ENCODE measurements around the gene FAM53A.
"Not testable (repeated sequence)": the region's sequence is repeated elsewhere in the genome, so short reads cannot be mapped to it uniquely, and the experiment has no call there.

The FAM53A gene

DNA sequence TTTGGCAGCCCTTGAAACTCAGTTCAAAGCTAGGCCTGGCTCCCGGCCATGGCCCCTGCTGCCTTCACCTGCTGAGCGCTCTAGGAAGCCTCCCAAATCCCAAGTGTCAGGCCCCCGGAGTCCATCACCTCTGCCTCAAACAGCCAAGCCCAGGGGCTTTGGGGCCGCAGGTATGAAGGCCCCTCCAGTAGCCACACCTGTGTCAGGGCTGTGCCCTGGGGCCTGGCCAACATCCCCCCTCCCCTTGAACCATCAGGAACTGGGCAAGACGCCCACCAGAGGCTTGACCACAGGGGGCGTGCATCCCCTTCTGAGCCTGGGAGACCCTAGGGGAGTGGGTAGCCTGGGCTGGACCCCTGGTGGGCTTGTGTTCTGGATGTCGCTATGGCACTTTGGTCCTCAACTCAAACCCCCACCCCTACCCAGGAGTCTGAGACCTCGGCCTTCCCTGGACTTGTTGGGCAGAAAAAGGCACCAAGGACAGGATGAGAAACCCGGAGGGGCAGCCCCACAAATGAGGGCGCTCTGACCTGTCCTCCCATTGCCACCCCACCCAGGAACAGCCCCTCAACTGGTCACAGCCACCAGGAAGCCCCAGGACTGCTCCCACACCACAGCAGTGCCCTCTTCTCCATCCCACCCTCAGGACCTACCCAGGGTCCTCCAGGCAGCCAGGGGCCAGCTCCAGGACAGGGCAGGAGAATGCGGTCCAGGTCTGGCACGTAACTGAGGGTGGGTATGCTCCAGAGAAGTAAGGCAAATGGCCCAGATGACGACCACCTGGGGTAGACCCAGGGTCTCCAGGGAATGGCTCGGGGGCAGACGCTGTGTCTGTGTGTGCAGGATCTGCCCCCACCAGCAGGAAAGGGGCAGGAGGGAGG lies 32.2 kb upstream of the FAM53A start:
- no peak for DNase-seq

DNA sequence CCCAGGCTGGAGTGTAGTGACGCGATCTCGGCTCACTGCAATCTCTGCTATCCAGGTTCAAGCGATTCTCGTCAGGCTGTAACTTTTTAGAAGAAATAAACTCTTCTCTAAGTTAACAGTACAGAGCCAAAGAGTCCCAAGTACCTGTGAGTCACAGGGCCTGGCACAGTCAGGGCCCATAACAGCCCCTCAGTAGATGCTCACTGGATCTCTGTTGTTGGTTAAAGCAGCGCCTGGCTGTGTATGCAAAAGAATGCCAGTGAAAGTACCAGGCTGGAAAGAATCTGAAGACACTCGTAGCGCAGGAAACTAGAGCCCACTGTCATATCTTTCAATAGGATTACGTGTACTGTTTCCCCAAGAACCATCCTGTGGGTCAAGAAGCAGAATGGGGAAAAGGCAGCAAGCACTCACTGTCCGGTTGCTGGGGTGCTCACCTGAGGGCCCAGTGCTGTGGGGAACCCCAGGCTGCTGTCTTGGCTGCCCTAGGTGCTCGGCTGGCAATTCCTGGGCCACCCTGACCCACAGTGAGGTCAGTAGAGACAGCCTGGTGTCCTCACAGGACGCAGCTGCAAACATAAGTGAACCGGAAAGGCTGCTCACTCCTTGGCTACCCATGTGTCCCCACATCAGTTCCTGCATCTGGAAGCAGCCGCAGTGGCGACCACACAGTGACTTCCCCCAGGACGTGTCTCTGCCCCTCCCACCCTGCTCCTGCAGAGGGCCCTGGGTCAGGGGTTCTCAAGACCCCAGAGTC lies 31.1 kb upstream of the FAM53A start:
- no peak for DNase-seq

DNA sequence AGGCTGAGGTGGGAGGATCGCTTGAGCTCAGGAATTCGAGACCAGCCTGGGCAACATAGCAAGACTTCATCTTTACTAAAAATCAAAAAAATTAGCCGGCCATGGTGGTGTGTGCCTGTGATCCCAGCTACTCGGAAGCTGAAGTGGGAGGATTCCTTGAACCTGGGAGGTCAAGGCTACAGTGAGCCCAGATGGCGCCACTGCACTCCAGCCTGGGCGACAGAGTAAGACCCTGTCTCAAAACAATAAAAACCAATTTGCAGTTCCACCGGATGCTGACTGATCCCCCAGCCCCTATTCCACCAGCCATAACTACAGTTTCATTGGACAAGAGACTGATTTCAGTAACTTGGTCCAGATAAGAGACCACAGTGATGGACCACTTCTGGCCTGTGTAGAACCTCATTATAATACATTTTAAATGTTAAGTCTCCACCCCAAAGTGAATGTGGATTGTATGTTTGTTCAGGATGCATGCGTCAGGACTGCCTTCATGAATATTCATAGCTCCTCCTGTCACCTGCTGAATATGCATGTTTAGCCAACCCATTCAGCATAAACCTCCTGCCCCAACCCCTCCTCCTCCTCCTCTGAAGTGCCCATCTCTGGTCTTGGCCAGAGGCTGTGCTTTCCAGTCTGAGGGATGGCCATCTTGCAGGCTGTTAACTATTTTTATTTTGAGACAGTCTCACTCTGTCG lies 30.3 kb upstream of the FAM53A start:
- no peak for DNase-seq

DNA sequence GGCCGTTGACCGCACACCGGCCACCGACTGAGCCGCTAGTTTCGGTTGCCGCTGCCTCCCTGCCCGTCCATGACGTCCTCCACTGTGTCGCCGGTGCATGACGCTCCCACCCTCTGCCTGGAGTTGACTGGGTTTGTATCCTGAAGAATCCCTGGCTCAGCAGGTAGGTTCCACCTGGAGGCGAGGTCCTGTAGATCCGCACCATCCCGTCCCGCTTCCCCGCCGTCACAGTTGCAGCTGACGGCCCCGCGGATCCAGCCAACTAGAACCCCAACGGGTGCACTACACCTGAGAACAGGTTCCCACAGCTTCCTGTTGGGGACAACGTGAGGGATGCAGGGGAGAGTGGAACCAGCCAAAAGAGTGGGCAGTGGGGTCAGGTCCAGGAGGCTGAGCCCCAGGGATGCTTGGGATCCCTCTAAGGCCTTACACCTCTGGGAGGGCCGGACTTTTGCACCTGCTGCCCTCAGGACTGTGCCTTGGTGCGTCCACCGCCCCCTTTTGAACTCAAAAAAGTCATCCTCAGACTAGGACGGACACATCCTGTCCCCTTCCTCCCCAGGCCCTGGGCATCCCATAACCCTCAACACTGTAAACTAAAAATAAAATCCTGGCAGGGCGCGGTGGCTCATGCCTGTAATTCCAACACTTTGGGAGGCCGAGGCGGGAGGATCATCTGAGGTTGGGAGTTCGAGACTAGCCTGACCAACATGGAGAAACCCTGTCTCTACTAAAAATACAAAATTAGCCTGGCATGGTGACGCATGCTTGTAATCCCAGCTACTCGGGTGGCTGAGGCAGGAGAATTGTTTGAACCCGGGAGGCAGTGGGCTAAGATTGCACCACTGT lies 29.1 kb upstream of the FAM53A start:
- no peak for DNase-seq

DNA sequence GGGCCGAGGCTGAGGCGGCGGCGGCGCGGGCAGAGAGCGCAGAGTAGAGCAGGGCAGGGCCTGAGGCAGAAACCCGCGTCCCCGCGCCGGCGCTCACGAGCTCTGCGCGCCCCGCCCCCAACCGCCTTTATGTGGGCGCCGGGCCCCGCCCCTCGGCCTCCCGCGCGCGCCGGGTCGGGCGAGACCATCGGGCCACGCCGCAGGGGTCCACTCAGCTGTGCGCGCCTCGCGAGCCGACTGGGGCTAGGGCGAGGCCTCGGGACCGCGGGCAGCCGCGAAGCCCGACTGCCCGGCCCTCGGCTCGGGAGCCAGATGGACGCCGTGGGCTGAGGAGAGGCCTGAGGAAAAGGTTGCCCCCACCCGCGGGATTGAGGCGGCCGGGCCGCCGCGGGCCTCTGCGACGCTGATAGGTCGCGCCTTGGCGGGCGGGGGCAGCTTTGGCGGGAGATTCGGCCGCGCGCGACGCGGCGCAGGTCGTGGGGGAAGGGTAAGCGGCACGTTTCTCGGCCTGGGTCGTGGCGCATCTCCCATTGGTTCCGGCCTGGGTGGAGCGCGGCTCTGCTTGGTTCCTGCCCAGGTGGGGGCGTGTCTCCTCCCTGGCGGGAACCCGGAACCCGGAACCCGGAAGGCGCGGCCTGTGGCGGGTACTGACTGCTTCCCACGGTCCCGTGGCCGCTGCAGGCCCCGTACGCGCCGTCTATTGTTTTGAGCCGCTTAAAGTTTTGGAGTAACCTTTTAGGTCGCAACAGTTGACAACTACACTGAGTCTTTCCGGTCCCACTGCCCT lies 28.3 kb upstream of the FAM53A start, which contains the start of gene SLBP:
TSS of gene SLBP (minus strand) at position 104 of the 787 bp plus-strand sequence. CDS start 131 bp downstream, outside the sequence.
- peak; percentile 81 for DNase-seq

DNA sequence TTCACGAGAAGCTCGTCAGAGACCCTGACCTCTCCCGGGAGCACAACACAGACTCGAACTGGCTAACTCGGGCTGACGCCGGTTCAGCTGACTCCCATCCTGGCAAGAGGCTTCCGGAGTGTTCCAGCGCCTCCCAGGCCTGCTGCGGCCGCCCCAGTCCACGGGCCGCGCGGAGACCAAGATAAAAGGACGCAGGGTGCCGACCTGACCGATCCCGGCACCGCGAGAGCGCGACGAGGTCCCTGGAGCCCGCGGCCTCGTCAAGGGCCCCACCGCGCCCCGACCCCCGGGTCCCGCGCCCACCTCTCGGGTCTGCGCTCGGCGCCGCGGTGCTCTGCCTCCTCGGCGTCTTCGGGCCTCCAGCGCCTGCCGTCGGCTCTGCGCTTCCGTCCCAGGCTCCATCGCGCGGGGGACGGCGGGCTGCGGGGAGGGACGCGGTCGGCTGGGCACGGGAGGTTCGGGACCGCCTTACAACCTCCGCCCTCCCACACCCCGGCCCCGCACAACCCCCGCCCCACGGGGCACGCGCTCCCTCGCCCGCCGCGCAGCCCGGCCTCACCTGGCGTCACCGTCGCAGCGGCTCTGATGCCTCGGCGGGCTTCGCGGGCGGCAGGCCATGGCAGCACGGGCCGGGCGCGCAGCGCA lies 27.6 kb upstream of the FAM53A start:
- peak; percentile 54 for DNase-seq

DNA sequence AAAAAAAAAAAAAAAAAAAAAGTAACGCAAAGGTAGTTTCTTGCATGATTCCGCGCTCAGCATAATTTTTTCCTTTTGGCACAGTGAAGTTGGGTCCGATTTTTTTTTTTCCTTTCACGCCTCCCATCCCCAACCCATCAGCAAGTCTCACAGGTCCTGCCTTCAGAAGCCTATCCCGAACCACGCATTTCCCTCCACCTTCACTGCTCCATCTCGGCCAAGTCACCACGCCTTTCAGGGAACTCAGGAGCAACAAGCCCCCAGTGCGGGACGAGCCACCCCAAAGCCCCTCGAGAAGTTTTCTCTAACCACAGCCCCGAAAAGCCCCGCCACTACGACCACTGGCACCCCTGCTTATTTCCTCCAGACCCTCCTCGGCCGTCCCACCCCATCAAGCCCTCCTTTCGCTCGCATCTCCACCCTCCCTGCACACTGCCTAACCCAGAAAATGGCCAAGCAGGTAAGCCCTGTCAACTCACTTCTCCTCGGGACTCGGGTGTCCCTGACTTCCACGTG lies 27.0 kb upstream of the FAM53A start:
- no peak for DNase-seq

DNA sequence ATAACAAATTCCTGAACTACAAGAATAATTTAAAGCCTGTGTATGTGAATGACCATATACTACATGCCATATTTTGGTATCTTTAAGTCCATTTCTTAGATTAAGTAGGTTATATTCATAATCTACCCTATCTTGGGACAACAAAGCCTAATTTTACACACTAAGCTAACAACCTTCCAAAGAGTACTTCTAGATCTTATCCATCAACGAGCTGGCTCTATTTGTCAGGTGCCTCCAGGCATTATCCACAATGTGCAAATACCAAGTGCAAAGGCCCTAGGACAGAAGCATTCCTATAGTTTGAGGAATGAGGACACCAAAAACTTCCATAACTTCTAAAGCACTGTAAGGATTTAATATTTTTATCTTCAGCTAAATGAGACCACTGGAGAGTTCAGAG lies 24.5 kb upstream of the FAM53A start:
- DNase-seq: no peak

DNA sequence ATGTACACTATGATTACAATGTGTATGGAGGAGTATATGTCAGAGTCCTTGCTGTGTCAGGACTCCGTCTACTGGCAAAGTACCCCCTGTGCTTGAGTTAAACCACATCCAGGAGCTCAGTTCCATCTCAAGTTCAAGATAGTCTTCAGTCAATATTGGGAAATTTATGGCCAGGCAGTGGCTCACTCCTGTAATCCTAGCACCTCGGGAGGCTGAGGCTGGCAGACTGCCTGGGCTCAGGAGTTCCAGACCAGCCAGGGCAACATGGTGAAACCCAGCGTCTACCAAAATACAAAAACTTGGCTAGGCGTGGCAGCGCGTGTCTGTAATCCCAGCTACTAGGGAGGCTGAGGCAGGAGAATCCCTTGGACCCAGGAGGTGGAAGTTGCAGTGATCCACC lies 22.2 kb upstream of the FAM53A start:
- DNase-seq: no peak

DNA sequence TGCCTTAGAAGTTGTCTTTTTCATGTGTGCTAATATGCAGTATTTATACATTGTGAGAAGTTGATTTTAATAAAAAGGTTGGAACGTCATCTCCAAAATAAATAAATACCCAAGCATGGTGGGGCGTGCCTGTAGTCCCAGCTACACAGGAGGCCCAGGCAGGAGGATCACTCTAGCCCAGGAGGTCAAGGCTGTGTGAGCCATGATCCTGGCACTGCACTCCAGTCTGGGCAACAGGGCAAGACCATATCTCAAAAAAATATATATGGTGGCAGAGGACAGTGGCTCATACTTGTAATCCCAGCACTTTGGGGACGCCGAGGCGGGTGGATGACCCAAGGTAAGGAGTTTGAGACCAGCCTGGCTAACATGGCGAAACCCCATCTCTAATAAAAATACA lies 21.6 kb upstream of the FAM53A start:
- DNase-seq: no peak

DNA sequence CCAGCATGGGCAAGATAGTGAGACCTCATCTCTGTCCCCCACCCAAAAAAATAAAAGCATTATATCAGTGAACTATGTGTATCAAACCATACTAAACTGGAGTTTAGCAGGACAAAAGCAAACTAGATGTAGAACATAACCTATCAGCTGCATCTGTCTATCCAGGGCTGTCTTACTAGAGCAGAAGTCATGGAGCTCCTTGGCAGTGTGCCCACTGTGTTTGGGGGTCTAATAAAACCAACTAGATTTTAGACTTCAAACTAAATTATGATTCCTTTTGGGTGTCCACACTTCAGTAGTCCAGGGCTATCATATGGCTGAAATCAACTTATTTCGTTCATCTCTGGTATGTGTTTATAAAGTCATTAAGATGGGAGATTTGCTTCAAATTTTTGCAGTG lies 19.8 kb upstream of the FAM53A start:
- no peak for DNase-seq

DNA sequence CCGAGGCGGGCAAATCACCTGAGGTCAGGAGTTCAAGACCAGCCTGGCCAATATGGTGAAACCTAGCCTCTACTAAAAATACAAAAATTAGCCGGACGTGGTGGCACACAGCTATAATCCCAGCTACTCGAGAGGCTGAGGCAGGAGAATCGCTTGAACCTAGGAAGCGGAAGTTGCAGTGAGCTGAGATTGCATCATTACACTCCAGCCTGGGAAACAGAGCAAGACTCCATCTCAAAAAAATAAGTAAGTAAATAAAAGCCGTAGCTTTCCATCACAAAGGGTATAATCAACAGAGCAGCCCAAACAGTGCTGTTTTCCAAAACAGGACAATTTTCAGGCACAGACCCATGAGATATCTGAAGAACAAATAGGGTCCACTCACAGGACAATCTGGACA lies 17.6 kb upstream of the FAM53A start:
- not testable (repeated sequence) for DNase-seq

DNA sequence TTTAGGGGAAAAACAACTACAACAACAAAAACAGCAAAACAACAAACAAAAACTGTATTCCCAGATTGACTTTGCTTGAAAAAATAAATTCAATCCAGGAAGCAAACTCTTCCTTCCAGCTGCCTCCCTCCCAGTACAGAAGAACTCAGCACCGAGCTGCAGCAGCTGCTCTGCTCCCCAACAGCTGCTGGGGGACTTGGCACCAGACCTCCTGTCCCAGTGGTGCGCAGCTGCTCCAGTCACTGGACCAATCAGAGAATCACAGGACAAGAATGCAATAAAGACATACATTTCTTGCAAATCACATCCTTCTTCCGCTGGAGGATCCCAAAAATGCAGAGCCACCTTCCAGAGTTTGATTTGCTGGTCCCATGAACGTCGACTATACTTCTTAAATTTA lies 11.8 kb upstream of the FAM53A start:
- peak; percentile 8 for DNase-seq

DNA sequence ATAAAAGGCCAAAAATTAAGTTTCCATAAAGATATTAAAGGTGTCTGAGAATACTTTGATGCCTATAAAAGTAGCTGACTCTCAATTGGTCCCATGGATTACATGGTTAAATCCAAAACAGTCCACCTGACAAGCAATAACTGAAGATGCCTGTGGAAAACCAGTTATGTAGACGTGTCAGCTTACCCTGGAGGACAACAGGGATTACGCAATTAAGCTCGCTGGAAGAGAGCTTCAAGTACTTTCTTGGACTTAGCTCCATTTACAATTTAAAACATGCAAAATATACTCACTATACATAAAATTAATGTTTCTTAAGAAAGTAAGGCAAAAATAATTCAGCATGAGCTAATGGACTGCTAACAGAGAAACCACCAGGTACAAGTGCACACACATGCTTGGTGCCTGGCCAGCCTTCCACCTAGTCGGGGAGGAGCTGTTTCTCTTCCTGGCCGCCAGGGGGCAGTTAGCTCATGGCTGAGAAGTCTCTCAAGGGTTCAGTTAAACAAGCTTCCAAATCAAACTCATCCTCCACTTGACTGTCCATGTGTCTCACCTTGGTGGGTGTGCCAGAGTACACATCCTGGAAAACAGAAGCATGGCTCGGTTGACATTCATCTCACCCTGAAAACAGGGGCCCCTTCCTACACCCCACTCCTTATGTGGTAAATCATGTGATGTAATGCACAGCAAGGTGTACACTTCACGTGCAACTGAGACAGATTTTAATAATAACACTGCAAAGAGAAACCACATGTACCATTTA lies 9.2 kb upstream of the FAM53A start:
- peak; percentile 57 for DNase-seq

DNA sequence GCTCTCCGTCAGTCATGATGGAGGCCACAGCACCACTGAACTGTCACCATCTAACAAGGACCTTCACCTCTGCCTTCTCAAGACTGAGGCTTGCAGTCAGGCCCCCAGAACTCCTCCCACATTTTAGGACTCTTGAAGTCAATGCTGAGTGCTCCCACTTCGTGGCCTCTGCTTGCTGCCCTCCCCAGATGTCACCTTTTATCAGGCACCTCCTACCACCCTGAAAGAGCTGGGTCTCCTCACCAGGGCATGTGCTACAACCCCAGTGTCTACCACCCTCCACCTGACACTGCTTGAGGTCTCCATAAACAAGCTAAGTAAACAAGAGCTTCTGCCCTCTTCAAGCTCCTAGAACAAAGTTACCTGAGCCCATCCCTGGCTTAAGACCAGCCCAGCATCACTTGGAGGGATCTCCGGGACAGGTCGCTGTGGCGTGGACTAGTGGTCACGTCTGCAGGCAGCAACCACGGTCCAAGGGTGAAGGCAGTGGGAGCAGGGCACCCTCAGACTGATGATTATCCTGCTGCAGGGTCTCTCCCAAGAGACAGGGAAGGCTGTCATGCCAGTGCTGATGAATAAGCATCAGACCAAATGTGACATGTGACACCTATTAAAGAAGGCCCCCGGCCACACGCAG lies 7.7 kb upstream of the FAM53A start:
- no peak for DNase-seq

DNA sequence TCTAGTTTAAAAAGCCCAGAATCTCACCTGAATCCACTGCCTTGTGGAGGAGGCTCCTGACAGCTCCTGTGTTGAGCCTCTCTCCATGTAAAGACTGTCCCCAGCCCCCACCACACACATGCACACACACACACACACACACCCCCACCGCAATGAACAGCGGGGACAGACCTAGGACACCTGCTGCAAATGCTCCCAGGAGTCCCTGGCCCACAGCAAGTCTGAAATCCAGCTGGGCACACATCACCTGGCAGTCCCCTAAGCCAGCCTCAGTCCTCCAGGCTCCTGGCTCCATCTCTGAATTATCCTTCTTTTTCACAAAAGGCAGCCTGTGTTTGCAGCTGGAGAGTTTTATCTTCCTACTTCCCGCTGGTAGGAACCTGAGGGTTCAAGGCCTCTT lies 6.6 kb upstream of the FAM53A start:
- no peak for DNase-seq

DNA sequence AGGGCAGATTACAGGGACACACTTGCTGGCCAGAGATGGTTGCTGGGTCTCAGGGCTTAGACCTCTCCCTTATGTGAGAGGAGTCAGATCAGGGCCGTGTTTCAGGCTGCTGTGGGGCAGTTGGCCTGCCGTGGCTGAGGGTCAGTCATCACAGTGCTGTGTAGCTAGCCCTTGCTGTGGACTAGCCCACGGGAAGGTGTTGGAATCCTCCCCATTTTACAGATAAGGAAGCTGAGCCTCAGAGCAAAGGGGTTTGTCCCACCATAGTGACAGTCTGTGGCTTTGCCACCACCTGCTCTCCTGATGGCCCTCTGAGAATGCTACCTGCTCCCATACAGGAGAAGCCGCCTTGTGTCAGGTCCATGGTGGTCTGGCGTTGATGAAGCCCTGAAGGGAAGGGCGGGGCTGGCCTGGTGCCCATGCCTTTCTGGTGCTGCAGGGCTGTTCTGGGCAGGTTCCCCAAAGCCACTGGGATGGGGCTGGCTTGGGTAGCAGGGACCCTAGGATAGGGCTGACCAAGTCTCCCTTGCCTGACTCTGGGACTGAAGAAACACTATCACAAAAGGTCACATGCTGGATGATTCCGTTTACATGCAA lies 2.4 kb upstream of the FAM53A start:
- no peak for DNase-seq

DNA sequence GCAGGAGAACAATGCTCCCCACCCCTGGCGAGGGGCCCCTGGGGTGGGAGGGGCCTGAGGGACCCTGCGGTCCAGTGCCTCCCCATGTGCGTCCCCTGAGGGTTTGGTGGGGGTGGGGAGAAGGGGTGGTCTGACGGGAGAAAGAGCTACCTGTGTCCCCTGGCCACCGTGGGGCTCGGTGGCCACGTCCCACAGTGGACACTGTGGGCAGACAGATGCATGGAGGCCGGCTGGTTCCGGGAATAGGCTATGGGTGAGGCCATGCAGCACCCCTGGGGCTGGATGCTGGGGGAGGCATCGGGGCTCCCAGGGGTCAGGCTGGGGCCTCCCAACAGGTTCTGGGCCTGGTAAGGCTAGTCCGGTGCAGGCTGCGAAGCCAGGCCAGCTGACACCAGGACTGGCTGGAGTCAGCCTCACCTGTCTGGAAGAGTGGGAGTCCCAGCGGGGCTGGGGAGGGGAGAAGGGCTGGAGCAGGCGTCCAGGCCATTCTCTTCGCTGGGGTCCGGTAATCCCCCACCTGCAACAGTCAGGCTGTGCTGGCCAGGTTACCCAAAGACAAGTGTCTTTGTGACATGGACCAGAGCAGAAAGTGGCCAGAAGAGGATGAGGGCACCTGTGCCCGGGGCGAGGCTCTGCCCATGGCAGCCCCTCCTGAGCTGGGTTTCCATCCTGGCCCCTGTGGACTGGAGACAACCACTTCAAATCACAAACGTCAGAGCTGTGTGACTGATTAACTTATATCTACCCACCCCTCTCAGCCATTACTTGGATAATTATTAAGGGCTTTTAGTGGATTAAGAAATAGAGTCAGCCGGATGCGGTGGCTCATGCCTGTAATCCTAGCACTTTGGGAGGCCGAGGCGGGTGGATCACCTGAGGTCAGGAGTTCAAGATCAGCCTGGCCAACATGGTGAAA lies 1.4 kb upstream of the FAM53A start:
- no peak for DNase-seq
